GM12878 (cell line): ENCODE data around the gene HADHA. TPM values are rescaled to one million over a fixed set of nuclear protein-coding genes. Genes with fewer than 3 reads are reported as not detected.

Source experiments
- CHD1 ChIP-seq: IDR thresholded peaks from 2 replicates; pipeline ENCODE4 v1.6.1; 2012; ENCODE audit warnings: low read depth, low read length, improper control_type of control experiment
- CHD2 ChIP-seq: IDR thresholded peaks from 2 replicates; pipeline ENCODE4 v1.6.1; 2011; ENCODE audit warnings: low read depth, low read length, improper control_type of control experiment, borderline replicate concordance
- CREM ChIP-seq: IDR thresholded peaks from 2 replicates; pipeline ENCODE4 v1.6.1; 2014; ENCODE audit warnings: antibody characterized with exemption, low read depth
- FOXM1 ChIP-seq: IDR thresholded peaks from 2 replicates; pipeline ENCODE4 v1.6.1; 2012; ENCODE audit warnings: low read depth, mild to moderate bottlenecking, inconsistent platforms, low read length, moderate library complexity
- HDAC2 ChIP-seq: fragments of 200-600 bp; sonication (generic); IDR thresholded peaks from 2 replicates; pipeline ENCODE4 v1.6.1; 2017
- KDM1A ChIP-seq: fragments of 200-600 bp; sonication (generic); IDR thresholded peaks from 2 replicates; pipeline ENCODE4 v1.6.1; 2016; ENCODE audit warnings: borderline replicate concordance
- NFYA ChIP-seq: IDR thresholded peaks from 2 replicates; pipeline ENCODE4 v1.6.1; 2011; ENCODE audit warnings: low read depth, mild to moderate bottlenecking, low read length, improper control_type of control experiment, borderline replicate concordance
- NR2F1 ChIP-seq: fragments of 450-650 bp; conservative IDR thresholded peaks from 2 replicates; pipeline ENCODE4 v1.6.1; 2017; ENCODE audit warnings: mild to moderate bottlenecking
- POLR2A ChIP-seq: IDR thresholded peaks from 2 replicates; pipeline ENCODE4 v1.6.1; 2011; ENCODE audit warnings: low read depth, mild to moderate bottlenecking, low read length
- RAD51 ChIP-seq: fragments of 450-650 bp; IDR thresholded peaks from 2 replicates; pipeline ENCODE4 v1.6.1; 2016; ENCODE audit warnings: moderate library complexity, mild to moderate bottlenecking, inconsistent platforms
- TCF3 ChIP-seq: IDR thresholded peaks from 2 replicates; pipeline ENCODE4 v1.6.1; 2012; ENCODE audit warnings: low read depth, mild to moderate bottlenecking, low read length, borderline replicate concordance; ENCODE audit not compliant: insufficient read depth
- USF1 ChIP-seq: IDR thresholded peaks from 2 replicates; pipeline ENCODE4 v1.6.1; 2011; ENCODE audit warnings: borderline replicate concordance, low read depth, mild to moderate bottlenecking, moderate library complexity, mixed read lengths, low read length; ENCODE audit not compliant: insufficient read depth; ENCODE audit errors: extremely low read length
- ZNF217 ChIP-seq: fragments of 450-650 bp; IDR thresholded peaks from 2 replicates; pipeline ENCODE4 v1.6.1; 2017; ENCODE audit warnings: antibody characterized with exemption, mild to moderate bottlenecking
- ZNF622 ChIP-seq: fragments of 450-650 bp; IDR thresholded peaks from 2 replicates; pipeline ENCODE4 v1.6.1; 2017; ENCODE audit warnings: mild to moderate bottlenecking, inconsistent platforms
- polyA plus RNA-seq, 11 experiments: library from polyadenylated mRNA; depleted of rRNA in 4 of 11; unstranded in 6 of 11; stranded (reverse) in 5 of 11; fragments of >200 nt; fragmentation: Nextera tagmentation in 4 of 11; fragmentation: Illumina TruSeq in 1 of 11; extraction: Ambion mirVana in 4 of 11; extraction: Trizol in 1 of 11; gene quantifications; 1 replicate in 1 of 11; 2 replicates in 10 of 11; pipeline versions ENCODE4 v1.2.1 to v1.2.3, GENCODE V29; 2011 to 2016; ENCODE audit warnings: inconsistent platforms in 2 of 11, missing spikeins in 2 of 11, low read depth in 1 of 11
- total RNA-seq, 4 experiments: library from RNA; depleted of rRNA in 3 of 4; stranded (reverse); fragments of >200 nt in 3 of 4; fragmentation: Illumina TruSeq in 1 of 4; extraction: Trizol in 1 of 4; gene quantifications; 2 replicates each; pipeline versions ENCODE4 v1.2.1 to v1.2.3, GENCODE V29; 2013 to 2021
- TF ChIP-seq, protein P1 (sequence below): fragments of 450-650 bp; conservative IDR thresholded peaks from 2 replicates; pipeline ENCODE4 v1.6.1; 2017; ENCODE audit warnings: mild to moderate bottlenecking, moderate library complexity
- TF ChIP-seq, protein P2 (sequence below): IDR thresholded peaks from 2 replicates; pipeline ENCODE4 v1.6.1; 2012; ENCODE audit warnings: low read depth, low read length, improper control_type of control experiment

Gene HADHA
- total and polyA plus RNA-seq, 10 of the 15 experiments (the other 5 are each of a cell fraction or from before 2014, with no cell fraction given), result 109 to 207 (median 165) TPM

DNA sequence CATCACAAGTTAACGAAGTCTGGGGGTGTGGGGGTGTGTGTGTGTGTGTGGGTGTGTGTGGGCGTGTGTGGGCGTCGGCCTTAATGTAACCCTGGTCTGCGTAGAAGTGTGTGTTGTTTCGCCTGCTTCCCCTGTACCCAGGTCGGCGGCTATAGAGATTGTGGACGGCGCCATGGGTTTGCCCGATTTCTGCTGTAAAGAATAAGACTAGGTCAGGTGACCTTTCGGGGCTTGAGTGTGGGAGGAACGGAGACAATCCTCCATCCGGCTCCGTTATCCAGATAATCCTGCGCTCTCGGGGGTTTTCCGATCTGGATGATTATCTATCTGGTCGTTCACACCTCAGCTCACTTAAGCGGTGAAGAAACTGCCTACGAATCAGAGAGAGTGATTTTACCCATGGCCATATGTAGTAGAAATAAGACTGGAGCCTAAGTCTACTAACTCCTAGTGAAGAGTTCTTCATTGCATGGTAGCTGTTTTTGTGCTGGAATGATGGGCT is 850 bp upstream of the HADHA start (continued):
- TF ChIP-seq, protein P1, sequence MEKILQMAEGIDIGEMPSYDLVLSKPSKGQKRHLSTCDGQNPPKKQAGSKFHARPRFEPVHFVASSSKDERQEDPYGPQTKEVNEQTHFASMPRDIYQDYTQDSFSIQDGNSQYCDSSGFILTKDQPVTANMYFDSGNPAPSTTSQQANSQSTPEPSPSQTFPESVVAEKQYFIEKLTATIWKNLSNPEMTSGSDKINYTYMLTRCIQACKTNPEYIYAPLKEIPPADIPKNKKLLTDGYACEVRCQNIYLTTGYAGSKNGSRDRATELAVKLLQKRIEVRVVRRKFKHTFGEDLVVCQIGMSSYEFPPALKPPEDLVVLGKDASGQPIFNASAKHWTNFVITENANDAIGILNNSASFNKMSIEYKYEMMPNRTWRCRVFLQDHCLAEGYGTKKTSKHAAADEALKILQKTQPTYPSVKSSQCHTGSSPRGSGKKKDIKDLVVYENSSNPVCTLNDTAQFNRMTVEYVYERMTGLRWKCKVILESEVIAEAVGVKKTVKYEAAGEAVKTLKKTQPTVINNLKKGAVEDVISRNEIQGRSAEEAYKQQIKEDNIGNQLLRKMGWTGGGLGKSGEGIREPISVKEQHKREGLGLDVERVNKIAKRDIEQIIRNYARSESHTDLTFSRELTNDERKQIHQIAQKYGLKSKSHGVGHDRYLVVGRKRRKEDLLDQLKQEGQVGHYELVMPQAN, result peak; percentile 72
- TF ChIP-seq NR2F1 (no peak), ZNF622 (no peak), NFYA (no peak), ZNF217 (peak; percentile 27; the same call in 1 of the 2 replicates), RAD51 (peak; percentile 80), USF1 (peak; percentile 6), HDAC2 (no peak), CHD1 (peak; percentile 25; the same call in 1 of the 2 replicates), CREM (peak; percentile 39; the same call in 1 of the 2 replicates), CHD2 (no peak), POLR2A (no peak), KDM1A (no peak), FOXM1 (no peak), TCF3 (no peak)
- TF ChIP-seq, protein P2, sequence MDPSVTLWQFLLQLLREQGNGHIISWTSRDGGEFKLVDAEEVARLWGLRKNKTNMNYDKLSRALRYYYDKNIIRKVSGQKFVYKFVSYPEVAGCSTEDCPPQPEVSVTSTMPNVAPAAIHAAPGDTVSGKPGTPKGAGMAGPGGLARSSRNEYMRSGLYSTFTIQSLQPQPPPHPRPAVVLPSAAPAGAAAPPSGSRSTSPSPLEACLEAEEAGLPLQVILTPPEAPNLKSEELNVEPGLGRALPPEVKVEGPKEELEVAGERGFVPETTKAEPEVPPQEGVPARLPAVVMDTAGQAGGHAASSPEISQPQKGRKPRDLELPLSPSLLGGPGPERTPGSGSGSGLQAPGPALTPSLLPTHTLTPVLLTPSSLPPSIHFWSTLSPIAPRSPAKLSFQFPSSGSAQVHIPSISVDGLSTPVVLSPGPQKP, result 0 out of 2 replicates have a peak, but pooled peaks have one; percentile 44
- TF ChIP-seq, all 136 proteins: peak for 17
